GM19238 (cell line): ENCODE data around the gene TRAPPC6A.

Experiments used
- DNase-seq: peaks from one replicate; pipeline ENCODE4 v3.0.0; 2011; ENCODE audit warnings: low spot score; ENCODE audit not compliant: insufficient read length

Gene TRAPPC6A

GRCh38 chr19:45186509-45187334 is 8.7 kb upstream of the TRAPPC6A start:
- DNase-seq = no peak

DNA sequence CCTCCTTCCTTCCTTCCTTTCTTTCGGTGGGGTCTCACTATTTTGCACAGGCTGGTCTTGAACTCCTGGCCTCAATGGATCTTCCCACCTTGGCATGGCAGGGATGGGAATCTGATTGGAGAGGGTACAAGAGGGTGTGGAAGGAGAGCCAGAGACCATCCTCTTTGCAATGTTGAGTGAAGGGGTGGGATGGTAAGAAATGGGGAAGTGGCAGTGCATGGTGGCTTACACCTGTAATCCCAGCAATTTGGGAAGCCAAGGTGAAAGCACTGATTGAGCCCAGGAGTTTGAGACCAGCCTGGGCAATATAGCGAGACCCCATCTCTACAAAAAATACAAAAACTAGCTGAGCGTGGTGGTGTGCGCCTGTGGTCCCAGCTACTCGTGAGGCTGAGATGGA is 6.1 kb upstream of the TRAPPC6A start:
- DNase-seq = no peak

DNA sequence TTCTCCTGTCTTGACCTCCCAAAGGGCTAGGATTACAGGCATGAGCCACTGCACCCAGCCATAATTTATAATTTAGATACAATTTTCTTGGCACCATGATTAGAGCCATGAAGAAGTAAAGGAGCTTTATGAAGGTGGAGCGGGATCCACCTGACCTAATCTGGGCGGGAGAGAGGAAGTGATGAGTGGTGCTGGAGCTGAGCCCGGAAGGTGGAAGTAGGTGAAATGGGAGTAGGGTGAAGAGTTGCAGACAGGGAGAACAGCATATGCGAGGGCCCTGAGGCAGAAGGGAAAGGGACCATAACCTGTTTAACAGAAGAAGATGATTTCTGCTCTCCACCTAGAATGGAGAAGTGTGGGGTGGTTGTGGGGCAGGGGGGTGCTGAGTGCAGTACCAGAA is 4.7 kb upstream of the TRAPPC6A start:
- no peak for DNase-seq

DNA sequence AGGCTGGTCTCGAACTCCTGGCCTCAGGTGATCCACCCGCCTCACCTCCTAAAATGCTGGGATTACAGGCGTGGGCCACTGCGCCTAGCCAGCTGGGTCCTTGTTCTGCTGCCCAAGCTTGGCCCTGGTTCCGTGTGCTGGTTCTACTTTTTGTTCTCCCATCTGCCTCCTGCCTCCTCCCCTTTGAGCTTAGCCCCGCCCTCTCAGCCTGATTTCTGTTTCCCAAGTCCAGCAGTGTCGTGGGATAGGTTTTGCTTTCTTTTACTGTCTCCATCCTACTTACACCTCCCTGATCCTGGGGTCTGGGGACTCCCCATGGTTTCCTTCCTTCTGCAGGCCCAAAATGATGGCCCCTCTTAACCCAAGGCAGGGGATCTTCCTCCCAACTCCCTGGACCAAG is 2.9 kb upstream of the TRAPPC6A start:
- DNase-seq = no peak

DNA sequence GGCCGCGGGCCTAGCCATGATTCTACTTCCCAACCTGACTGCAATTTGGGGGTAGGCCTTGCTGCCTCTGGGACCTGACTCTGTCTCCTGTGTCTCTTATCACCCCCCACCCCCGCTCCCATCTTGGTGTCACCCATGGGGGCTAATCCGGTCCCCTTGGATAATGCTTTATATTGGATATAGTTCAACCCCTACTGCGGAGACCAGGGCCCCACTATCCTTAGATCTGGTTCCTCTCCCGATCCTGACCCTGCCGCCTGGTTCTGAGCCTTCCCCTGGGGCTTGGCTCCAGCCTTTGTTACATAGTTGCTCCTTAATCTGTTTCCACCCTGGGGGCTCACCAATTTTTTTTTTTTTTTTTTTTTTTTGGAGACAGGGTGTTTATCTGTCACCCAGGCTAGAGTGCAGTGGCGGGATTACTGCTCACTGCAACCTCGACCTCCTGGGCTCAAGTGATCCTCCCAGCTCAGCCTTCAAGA is 1.9 kb upstream of the TRAPPC6A start:
- DNase-seq = no peak

DNA sequence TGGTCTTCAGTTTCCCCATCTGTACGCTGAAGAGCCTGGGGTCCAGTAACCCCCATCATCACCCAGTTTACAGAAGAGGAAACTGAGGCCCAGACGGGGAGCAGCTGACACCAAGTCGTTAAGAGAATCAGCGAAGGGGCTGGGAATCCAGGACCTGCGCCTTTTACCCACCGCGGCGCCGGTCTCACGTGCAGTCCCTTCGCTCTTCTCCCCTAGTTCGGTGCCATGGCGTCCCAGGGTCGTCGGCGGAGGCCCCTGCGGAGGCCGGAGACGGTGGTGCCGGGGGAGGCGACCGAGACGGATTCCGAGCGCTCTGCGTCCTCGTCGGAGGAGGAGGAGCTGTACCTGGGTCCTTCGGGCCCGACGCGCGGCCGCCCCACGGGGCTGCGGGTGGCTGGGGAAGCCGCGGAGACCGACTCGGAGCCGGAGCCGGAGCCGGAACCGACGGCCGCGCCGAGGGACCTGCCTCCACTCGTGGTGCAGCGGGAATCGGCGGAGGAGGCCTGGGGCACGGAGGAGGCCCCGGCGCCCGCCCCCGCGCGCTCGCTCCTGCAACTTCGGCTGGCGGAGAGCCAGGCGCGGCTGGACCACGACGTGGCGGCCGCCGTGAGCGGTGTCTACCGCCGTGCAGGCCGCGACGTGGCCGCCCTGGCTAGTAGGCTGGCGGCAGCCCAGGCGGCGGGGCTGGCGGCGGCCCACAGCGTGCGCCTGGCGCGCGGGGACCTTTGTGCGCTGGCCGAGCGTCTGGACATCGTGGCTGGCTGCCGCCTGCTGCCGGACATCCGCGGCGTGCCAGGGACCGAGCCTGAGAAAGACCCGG is 1.2 kb upstream of the TRAPPC6A start:
- DNase-seq = no peak

DNA sequence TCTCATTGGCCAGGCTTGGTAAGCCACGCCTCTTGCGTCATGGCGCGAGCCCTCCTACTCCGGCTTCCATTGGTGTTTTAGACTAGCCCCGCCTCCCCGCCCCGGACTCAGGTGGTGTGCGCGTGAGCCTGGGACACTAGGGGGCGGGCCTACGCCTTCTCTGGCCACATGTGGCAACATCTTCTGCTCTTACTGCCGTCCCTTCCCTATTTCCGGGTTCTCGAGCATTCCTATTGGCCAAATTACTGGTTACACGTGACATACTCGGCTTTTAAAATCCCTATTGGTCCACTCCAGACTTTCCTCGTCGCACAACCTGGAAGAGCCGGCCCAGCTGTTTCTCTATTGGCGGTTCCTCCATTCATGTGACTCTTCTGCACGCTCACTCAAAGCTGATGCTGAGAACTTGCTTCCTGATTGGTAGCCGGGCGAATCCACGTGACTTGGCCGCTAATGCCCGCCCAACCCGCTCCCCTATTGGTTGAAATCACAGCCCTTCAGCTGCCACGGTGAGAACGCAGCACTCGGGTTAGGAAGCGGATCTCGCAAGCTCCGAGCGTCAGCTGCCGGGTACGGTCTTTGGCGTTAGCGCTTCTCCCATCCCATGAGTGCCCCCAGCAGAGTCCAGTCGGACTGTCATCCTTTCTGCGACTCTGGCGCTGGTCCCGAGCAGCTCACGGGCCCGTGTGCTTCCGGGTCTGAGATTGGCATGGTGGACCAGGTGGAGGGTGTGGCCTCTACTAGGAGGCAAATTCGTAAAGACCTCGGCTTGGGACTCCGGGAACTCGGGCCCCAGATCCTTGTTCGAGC is 430 bp upstream of the TRAPPC6A start, which contains the start of gene BLOC1S3:
BLOC1S3 (plus strand) TSS at position 523 of the 810 bp plus-strand sequence. CDS start 513 bp downstream, outside the sequence.
- peak; percentile 97 for DNase-seq

GRCh38 chr19:45175515-45176345 is 2.3 kb downstream of the TRAPPC6A start:
- DNase-seq = no peak

DNA sequence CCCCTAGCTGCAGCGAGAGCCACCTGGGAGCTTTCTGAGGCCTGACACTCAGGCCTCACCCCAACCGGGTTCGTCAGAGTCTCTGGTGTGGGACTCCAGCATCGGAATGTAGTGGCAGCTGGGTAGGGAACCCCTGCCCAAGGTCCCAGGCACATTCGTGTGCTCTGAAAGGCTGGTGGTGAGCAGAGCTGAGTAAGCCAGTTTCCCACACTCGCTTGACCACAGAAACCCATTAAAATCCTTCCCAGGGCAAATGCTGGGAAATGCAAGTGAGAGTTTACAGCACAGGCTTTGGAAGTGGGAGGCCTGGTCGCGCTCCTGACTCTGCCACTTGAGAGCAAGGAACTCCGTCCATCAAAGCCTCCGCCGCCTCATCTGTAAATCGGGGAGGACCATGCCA is 4.2 kb downstream of the TRAPPC6A start:
- no peak for DNase-seq

DNA sequence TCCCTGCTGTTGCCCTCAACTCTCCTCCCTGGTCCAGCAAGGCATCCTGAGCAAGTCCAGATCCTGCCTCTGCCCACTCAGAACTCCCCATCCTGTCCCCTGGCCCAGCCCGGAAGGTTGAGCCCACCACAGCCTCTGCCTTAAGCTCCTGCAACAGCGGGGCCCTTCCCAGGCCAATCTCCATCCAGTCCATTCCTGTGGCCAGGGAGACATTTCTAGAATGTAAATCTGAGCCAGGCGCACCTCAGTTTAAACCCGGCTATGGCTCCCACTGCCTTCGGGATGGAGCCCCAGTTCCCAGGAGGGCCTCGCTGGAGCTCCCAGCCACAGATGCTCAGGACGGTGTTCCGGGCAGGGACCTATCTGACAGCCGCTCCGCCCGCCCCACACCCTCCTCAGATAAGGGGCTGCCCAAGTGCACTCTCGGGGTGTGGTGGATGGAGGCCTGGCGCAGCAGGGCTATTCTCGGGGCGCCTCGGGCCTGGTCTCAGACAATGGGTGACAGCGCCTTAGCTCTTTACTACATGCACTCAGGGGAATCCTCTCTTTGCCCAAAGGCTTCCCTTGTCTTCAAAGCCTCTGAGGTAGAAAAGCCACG is 5.3 kb downstream of the TRAPPC6A start:
- DNase-seq = no peak

DNA sequence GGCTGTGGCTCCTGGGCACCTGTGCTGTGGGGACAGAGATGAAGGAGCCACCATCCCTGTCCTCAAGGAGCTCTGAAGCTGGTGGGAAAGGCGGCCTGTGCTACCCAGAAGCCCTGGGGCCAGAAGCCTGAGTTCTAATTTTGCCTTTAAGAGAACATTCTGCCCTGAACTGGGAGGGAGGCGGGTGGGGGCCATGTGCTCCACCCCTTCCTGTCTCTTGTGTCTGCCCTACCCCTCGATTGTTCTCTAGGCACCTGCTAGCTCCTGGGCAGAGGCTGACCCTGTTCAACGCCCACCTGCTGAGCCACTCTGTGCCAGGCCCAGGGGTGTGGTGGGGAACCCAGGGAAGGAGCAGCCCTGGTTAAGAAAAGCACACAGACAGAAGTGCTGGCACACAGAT is 5.9 kb downstream of the TRAPPC6A start:
- DNase-seq = no peak

- no peak for DNase-seq
Measured at GRCh38 chr19:45171211-45171623, 6.8 kb downstream of the TRAPPC6A start.

DNA sequence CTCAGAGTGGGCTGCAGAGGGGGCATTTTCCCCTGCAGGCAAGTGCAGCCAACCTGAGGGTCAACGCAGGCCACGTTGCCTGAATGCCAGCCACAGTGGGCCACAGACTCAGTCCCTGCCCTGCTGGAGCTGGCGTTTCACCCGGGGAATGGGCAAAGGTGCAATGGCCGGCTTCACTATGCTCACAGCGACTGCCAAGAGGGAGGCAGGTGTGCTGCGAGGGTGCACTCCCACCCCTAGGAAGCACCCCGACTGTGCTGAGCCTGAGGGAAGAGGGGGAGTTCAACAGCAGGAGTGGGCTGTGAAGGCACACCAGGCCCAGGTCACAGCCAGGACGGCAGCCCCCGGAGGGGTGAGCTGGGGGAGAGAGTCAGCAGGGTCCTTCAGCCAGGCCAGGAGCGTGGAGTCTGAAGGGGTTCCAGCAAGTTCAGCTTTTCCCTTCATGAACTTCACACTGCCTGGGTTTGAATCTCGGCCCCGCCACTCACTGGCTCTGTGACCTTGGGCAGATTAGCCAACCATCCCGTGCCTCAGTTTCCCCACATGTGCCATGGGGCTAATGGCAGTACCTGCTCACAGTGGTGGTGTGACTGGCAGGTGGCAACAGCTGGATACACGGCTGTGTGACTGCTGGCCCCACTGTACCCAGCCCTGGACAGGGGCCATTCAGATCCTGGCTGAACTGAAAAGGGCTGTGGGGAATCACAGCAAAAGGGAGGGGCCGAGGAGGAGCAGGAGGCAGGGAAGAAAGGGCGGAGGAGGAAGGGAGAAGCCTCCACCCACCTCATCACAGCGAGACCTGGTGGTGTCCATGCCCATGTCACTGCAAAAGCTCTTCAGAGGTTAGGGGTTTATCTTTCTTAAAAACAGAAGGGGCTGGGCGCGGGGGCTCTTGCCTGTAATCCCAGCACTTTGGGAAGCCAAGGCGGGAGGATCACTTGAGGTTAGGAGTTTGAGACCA is 7.6 kb downstream of the TRAPPC6A start:
- DNase-seq = no peak

DNA sequence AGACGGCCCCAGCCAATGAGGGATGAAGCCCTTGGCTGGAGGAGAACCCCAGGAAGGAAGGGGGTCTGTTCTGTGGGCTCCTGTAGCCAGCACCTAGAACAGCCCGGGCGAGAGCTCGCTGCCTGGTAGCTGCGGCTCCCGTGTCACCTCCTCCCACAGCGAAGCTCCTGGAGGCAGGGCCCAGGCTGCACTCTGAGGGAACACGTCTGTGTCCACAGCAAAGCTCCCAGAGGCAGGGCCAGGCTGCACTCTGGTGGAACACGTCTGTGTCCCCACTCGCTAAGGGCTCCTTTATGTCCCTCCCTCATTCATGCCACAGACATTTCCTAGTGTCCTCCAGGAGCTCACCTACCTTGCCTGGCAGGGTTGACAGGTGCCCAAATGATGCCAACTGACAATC is 8.4 kb downstream of the TRAPPC6A start:
- DNase-seq = no peak

DNA sequence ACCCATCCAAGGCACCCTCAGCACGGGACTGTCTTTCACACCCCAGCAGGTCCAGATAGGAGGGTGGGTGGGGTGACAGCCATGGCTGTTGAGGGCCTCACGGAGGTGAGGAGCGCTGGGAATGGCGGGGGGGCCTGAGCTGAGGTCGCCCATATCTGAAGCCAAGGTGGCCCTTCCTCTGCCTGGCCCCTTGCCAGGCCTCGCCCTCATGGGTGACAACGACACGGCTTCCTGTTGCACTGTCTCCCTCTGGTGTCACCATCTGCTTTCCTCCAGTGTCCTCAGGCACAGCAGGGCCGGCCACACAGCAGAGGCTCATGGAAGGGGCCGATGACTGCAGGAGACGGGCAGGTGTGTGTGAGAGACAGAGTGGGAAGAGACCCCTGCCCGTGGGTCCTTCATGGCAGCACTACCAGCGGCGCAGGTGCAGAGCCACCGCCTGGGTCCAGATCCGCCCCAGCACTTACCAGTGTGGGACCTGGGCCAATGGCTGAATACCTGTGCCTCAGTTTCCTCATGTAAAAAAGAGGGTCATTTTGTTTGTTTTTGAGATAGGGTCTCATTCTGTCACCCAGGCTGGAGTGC is 9.2 kb downstream of the TRAPPC6A start:
- no peak for DNase-seq

DNA sequence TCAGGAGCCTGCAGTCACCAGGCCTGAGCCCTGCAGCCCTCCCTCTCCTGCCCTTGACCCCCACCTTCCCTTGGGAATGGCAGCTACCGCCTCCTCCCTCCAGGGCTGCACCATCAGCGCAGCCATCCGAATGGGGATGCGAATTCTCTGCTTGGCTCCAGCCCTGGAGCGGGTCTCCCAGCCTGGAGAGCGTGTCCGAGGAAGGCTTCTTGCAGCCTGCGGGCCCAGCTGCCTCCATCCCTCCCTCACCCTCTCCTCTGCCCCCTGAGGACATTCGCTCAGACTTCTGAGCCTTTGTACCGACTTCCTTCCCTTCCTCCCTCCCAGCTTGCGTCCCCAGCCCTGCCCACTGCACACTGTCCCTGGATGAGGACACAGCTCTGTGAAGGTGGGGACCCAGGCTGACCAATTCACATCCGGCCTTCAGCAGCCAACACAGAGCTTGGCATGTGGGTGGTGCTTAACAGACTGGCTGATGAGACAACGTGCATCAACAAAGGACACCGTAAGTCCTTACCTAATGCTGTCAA is 11.2 kb downstream of the TRAPPC6A start:
- DNase-seq = no peak

DNA sequence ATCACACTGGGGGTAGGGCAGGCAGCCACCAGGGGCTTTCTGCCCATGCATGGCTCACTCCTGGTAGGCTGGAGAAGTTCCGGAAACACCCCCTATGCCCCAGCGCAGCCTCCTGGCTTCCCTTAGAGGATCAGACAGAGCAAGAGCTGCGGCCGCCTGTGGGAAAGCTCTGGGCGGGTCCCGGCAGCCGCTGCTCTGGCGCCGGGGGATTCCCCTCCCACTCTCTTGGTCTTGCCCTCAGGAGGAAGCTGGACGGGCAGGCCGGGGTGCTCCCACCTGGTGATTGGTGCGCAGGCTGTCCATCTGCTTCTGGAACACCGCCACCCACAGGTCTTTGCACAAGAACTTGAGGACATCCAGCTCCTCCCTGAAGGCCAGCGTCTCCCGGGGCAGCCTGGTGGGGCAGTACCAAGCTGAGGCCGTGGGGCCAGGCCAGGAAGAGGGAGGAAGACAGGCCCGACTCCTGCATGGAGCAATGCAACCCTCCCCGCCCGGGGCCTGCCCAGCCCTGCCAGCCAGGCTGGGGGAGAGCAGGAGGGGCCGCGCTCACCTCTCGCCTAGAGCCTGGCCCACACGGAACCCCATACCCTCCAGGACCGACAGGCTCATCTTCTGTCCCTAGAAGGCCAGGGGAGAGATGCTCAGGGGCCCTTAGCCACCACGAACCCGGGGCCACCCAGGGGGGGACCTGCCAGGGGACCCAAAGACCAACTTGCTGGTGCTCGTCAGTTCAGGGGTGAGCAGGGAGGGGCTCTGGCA is 13.3 kb downstream of the TRAPPC6A start:
- DNase-seq = peak; percentile 58
